ENCODE data around the gene XPO5. TPM values are rescaled to one million over a fixed set of nuclear protein-coding genes. Genes with fewer than 3 reads are reported as not detected.

XPO5 gene
- polyA plus RNA-seq, 1 donor from 2014 or later, result 28.5 TPM

DNA sequence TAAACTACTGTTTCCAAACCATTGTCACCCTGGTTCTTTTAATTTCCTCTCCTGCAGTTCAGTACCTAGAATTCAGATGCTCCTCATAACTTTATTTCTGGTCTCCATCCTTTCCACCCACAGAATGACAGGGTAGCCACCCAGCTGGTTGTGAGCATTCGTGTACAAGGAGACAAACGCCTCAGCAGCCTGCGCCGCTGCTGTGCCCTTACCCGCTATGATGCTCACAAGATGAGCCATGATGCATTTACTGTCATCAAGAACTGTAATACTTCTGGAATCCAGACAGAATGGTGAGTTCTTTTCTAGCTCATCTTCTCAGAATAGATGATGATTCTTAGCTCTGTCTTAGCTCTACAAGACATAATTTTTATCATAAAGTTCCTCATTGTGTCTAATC lies 34.6 kb upstream of the XPO5 start:
- Histone ChIP-seq H3K4me2 (ENCODE audit: low read length) (no peak overlapping the region), H4K20me1 (ENCODE audit: insufficient read depth) (no peaks in the 10 kb centered on the region), H3K27me3 (ENCODE audit: insufficient read depth, low read depth, low read length) (no peaks in the 10 kb centered on the region), H3K27ac (ENCODE audit: low read length) (no peak overlapping the region), H3K79me2 (replicated peaks; ENCODE audit: insufficient read depth, low read length) (no peaks in the 10 kb centered on the region), H3K36me3 (ENCODE audit: insufficient read depth, low read length) (no peaks in the 10 kb centered on the region), H3F3A (ENCODE audit: insufficient read depth, low read length, poor library complexity, severe bottlenecking) (no peaks in the 10 kb centered on the region), H2AFZ (ENCODE audit: low read depth, low read length) (no peak overlapping the region), H3K9me2 (ENCODE audit: insufficient read depth, low read length) (no peaks in the 10 kb centered on the region), H3K4me3 (ENCODE audit: low read length) (no peak overlapping the region), H3K9ac (ENCODE audit: low read length) (no peak overlapping the region), H3K9me3 (ENCODE audit: low read length) (no peaks in the 10 kb centered on the region)
- TF ChIP-seq MXI1 (conservative IDR thresholded peaks at IDR 0.05; ENCODE audit: poor library complexity, severe bottlenecking) (no peak), POLR2AphosphoS5 (IDR thresholded peaks at IDR 0.05) (no peak), EP300 (conservative IDR thresholded peaks at IDR 0.05; ENCODE audit: poor library complexity, severe bottlenecking) (no peak), TAF1 (IDR thresholded peaks at IDR 0.05; ENCODE audit: low read depth) (no peak), SMC3 (conservative IDR thresholded peaks at IDR 0.05; ENCODE audit: poor library complexity) (no peak), RAD21 (conservative IDR thresholded peaks at IDR 0.05) (no peak), EZH2 (IDR thresholded peaks at IDR 0.05; ENCODE audit: borderline replicate concordance, insufficient read depth, low read length, poor library complexity, severe bottlenecking) (no peak)
- TF ChIP-seq, protein P1, sequence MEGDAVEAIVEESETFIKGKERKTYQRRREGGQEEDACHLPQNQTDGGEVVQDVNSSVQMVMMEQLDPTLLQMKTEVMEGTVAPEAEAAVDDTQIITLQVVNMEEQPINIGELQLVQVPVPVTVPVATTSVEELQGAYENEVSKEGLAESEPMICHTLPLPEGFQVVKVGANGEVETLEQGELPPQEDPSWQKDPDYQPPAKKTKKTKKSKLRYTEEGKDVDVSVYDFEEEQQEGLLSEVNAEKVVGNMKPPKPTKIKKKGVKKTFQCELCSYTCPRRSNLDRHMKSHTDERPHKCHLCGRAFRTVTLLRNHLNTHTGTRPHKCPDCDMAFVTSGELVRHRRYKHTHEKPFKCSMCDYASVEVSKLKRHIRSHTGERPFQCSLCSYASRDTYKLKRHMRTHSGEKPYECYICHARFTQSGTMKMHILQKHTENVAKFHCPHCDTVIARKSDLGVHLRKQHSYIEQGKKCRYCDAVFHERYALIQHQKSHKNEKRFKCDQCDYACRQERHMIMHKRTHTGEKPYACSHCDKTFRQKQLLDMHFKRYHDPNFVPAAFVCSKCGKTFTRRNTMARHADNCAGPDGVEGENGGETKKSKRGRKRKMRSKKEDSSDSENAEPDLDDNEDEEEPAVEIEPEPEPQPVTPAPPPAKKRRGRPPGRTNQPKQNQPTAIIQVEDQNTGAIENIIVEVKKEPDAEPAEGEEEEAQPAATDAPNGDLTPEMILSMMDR (IDR thresholded peaks at IDR 0.05; ENCODE audit: poor library complexity, severe bottlenecking), result no peak
- TF ChIP-seq, protein P2, sequence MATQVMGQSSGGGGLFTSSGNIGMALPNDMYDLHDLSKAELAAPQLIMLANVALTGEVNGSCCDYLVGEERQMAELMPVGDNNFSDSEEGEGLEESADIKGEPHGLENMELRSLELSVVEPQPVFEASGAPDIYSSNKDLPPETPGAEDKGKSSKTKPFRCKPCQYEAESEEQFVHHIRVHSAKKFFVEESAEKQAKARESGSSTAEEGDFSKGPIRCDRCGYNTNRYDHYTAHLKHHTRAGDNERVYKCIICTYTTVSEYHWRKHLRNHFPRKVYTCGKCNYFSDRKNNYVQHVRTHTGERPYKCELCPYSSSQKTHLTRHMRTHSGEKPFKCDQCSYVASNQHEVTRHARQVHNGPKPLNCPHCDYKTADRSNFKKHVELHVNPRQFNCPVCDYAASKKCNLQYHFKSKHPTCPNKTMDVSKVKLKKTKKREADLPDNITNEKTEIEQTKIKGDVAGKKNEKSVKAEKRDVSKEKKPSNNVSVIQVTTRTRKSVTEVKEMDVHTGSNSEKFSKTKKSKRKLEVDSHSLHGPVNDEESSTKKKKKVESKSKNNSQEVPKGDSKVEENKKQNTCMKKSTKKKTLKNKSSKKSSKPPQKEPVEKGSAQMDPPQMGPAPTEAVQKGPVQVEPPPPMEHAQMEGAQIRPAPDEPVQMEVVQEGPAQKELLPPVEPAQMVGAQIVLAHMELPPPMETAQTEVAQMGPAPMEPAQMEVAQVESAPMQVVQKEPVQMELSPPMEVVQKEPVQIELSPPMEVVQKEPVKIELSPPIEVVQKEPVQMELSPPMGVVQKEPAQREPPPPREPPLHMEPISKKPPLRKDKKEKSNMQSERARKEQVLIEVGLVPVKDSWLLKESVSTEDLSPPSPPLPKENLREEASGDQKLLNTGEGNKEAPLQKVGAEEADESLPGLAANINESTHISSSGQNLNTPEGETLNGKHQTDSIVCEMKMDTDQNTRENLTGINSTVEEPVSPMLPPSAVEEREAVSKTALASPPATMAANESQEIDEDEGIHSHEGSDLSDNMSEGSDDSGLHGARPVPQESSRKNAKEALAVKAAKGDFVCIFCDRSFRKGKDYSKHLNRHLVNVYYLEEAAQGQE (IDR thresholded peaks at IDR 0.05; ENCODE audit: borderline replicate concordance), result no peak

DNA sequence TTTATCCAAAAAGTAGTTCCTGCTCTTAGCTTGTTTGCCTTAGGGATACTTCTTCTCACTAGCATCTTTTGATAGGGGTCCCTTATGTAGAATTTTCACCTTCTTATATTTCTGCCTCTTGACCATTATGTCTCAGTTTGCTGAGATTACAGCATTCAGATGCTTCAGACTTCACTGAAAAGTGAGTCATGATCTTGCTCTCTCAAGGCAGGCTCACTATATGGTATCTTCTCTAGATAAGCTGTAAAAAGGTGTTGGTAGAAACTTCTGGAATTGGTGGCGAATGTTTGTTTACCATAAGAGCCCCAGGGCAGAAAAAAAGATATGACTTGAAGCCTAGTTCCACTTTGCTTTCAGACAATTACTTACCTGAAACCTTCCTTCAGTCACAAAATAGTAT lies 33.6 kb upstream of the XPO5 start:
- no peak overlapping the region for H3K27ac ChIP-seq (ENCODE audit: low read length)
- H2AFZ ChIP-seq (ENCODE audit: low read depth, low read length), result no peak overlapping the region
- no peaks in the 10 kb centered on the region for H3K27me3 ChIP-seq (ENCODE audit: insufficient read depth, low read depth, low read length)
- H3K4me2 ChIP-seq (ENCODE audit: low read length), result no peak overlapping the region
- no peaks in the 10 kb centered on the region for H3F3A ChIP-seq (ENCODE audit: insufficient read depth, low read length, poor library complexity, severe bottlenecking)
- no peaks in the 10 kb centered on the region for H4K20me1 ChIP-seq (ENCODE audit: insufficient read depth)
- TF ChIP-seq, protein P2 (IDR thresholded peaks at IDR 0.05; ENCODE audit: borderline replicate concordance), result no peak
- TF ChIP-seq EZH2 (IDR thresholded peaks at IDR 0.05; ENCODE audit: borderline replicate concordance, insufficient read depth, low read length, poor library complexity, severe bottlenecking), result no peak
- no peak for TF ChIP-seq TAF1 (IDR thresholded peaks at IDR 0.05; ENCODE audit: low read depth)
- TF ChIP-seq RAD21 (conservative IDR thresholded peaks at IDR 0.05), result no peak
- TF ChIP-seq, protein P1 (IDR thresholded peaks at IDR 0.05; ENCODE audit: poor library complexity, severe bottlenecking), result no peak
- TF ChIP-seq POLR2AphosphoS5 (IDR thresholded peaks at IDR 0.05), result no peak
- TF ChIP-seq EP300 (conservative IDR thresholded peaks at IDR 0.05; ENCODE audit: poor library complexity, severe bottlenecking), result no peak
- TF ChIP-seq SMC3 (conservative IDR thresholded peaks at IDR 0.05; ENCODE audit: poor library complexity), result no peak
- H3K79me2 ChIP-seq (replicated peaks; ENCODE audit: insufficient read depth, low read length), result no peaks in the 10 kb centered on the region
- no peaks in the 10 kb centered on the region for H3K9me2 ChIP-seq (ENCODE audit: insufficient read depth, low read length)
- H3K9ac ChIP-seq (ENCODE audit: low read length), result no peak overlapping the region
- H3K4me3 ChIP-seq (ENCODE audit: low read length), result no peak overlapping the region
- H3K36me3 ChIP-seq (ENCODE audit: insufficient read depth, low read length), result no peaks in the 10 kb centered on the region
- H3K9me3 ChIP-seq (ENCODE audit: low read length), result no peaks in the 10 kb centered on the region
